Keratinocyte (primary cell): ENCODE data around the gene DAPK1.

ENCODE experiments used
- EZH2 ChIP-seq: IDR thresholded peaks from one replicate; pipeline ENCODE4 v1.6.1; 2012; ENCODE audit warnings: inconsistent platforms, mild to moderate bottlenecking, low read length, moderate library complexity
- TF ChIP-seq, protein P1 (sequence below), 3 experiments: IDR thresholded peaks in 1 of 3; conservative IDR thresholded peaks in 1 of 3; optimal IDR thresholded peaks in 1 of 3; 2 replicates in 2 of 3; 3 replicates in 1 of 3; pipeline versions ENCODE3 to v1.5.1; 2011; ENCODE audit warnings: low read length in 3 of 3, mild to moderate bottlenecking in 3 of 3, moderate library complexity in 2 of 3, control low read depth in 1 of 3, inconsistent platforms in 1 of 3; ENCODE audit not compliant: insufficient read depth in 2 of 3; ENCODE audit errors: extremely low read depth in 1 of 3

DNA sequence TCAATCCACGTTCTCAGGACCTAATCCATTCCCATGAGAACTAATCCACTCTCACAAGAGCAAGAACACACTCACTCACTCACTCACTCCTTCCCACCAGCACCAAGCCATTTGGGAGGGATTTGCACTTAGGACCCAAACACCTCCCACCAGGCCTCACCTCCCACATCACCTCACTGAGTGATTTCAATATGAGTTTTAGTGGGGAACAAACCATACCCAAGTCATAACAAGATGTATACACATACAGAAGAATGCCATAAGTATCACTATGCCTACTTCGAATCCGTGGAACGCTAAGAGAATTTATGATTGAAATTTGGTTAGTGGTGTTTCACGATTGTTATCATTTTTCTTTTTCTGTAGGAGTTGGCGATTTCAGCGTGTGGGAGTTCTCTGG lies 199.0 kb downstream of the DAPK1 start:
- TF ChIP-seq, protein P1, sequence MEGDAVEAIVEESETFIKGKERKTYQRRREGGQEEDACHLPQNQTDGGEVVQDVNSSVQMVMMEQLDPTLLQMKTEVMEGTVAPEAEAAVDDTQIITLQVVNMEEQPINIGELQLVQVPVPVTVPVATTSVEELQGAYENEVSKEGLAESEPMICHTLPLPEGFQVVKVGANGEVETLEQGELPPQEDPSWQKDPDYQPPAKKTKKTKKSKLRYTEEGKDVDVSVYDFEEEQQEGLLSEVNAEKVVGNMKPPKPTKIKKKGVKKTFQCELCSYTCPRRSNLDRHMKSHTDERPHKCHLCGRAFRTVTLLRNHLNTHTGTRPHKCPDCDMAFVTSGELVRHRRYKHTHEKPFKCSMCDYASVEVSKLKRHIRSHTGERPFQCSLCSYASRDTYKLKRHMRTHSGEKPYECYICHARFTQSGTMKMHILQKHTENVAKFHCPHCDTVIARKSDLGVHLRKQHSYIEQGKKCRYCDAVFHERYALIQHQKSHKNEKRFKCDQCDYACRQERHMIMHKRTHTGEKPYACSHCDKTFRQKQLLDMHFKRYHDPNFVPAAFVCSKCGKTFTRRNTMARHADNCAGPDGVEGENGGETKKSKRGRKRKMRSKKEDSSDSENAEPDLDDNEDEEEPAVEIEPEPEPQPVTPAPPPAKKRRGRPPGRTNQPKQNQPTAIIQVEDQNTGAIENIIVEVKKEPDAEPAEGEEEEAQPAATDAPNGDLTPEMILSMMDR (optimal IDR thresholded peaks at IDR 0.05 in 1 of 3, IDR thresholded peaks at IDR 0.05 in 1 of 3, conservative IDR thresholded peaks at IDR 0.05 in 1 of 3; ENCODE audit: extremely low read depth in 1 of 3, insufficient read depth in 2 of 3, low read length in 3 of 3), result no peak
- no peak for TF ChIP-seq EZH2
